ENCODE data around the gene CDK5R1.

- TF ChIP-seq REST (IDR thresholded peaks at IDR 0.05; ENCODE audit: low read depth, low read length), result no peak
- no peak for TF ChIP-seq EP300 (IDR thresholded peaks at IDR 0.05; ENCODE audit: borderline replicate concordance in 1 of 2, low read depth in 1 of 2, low read length in 1 of 2)
- no peak for TF ChIP-seq TAF1 (IDR thresholded peaks at IDR 0.05; ENCODE audit: borderline replicate concordance, low read depth, low read length)
- TF ChIP-seq CHD2 (IDR thresholded peaks at IDR 0.05; ENCODE audit: low read length, partially characterized antibody), result no peak
- TF ChIP-seq CTCF (IDR thresholded peaks at IDR 0.05), result no peak
- TF ChIP-seq USF2 (IDR thresholded peaks at IDR 0.05; ENCODE audit: borderline replicate concordance, low read depth, low read length), result no peak
- no peak for TF ChIP-seq MXI1 (IDR thresholded peaks at IDR 0.05; ENCODE audit: low read depth, low read length)
- TF ChIP-seq TEAD4 (IDR thresholded peaks at IDR 0.05; ENCODE audit: borderline replicate concordance, insufficient read depth), result no peak
- no peak for TF ChIP-seq POLR2AphosphoS5 (IDR thresholded peaks at IDR 0.05; ENCODE audit: low read depth, low read length)
These were observed 11.6 kb downstream of the CDK5R1 start for GRCh38 chr17:32498391-32498790.

All from SK-N-SH (cell line).